A172 (cell line): Measurements from ENCODE around the gene RERE. TPM values are rescaled to one million over a fixed set of nuclear protein-coding genes. Genes with fewer than 3 reads are reported as not detected.
A peak's percentile ranks its signal among the peaks of the same experiment; 100 is the strongest.

ENCODE experiments used
- DNase-seq: peaks from one replicate; pipeline ENCODE4 v3.0.0-alpha.2; 2015; ENCODE audit warnings: low spot score
- total RNA-seq: library from RNA; depleted of rRNA; stranded (reverse); fragments of >200 nt; shearing (Covaris generic); gene quantifications from 2 replicates; pipeline ENCODE4 v1.2.3, GENCODE V29; 2014

Gene RERE
- total RNA-seq, 1 experiment from 2014 or later = 7.0 TPM

DNA sequence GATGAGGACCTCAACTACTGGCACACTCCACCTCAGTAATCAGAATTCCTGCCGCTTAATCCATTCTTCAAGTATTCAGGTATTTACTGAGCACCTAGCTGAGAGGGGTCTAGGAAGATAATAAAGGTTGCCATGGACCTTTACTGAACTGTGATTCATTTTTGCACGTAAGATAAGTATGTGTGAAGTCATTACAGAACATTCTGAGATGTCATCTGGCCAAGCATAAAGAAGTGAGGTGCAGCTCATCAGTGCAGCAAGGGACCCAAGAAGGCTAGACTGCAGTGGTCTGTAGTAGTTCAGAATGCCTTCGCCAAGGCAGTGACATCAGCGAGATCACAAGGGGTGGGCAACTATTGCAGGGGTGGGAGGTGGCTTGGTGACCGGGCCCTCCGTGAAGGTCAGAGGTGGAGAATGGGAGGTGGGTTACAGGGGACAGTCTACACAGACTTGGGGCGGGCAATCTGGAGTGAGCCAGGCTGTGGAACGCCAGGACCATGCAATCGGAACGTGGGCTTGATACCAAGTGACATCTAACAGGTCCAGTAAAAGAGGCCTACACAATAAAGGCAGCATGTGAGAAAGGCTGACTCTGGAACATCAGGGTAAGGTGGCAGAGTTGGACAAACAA is 392.2 kb downstream of the RERE start:
- no peak for DNase-seq

DNA sequence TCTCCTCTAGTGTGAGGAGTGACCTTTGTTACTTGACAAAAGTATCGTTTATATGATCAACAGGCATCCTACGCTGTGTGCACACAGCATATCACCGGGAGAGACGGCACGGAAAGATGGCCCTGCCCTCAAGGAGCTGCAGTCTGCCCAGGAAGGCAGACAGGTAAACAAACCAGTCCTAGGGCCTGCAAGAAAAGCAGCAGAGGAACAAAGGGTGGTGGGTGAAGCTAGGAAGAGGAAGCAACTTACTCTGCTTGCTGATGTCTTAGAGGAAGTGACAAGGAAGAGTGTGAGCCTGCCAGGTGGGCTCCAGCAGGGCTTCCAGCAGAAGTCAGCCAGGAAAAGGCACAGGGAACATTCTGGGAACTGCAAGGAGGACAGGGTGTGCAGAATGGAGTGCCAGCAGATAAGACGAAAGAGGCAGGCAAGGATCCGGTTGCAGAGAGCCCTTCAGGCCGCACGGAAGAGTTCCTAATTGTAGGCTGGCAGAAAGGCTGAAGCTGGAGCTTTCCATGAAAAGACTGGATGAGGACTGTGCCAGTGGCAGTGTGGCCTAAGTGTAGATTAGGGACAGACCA is 392.8 kb downstream of the RERE start:
- peak; percentile 38 for DNase-seq

DNA sequence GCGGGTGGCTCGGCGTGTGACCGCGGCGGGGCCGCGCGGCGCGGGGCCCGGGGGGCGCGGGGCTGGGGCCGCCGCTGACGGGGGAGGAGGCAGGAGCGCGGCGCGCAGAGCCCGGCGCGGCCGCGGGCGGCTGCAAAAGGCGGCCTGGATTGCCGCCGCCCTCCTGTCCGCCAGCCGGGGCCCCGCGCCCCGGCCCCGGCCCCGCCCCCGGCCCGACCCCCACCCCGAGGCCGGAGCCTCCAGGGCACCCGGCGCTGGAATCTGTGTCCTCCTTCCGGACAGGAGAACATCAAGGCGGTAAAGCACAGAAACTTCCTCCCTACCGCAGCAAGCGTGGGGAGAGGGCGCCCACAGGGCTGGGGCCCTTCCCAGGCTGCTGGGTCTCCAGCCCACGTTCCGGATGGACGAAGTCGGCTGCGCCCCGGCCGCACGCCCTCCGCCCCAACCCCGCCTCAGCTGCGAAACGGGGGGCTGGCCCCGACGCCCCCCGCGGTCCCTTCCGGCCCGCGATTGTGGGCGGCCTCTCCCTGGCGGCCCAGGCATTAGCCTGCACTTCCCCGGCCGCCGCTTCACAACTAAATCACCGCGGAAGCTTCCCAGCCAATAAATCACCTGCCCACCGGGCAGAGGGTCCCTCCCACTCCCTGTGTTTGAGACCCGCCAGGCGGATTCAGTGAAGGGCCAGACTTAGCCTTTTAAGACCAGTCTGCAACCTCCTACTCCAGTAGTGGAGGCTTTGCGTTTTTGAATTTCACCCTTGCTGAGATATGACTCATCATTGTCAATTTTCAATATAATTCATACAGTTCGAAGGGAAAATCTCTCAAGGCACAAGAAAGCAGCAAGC is 393.5 kb downstream of the RERE start:
- peak; percentile 33 for DNase-seq

DNA sequence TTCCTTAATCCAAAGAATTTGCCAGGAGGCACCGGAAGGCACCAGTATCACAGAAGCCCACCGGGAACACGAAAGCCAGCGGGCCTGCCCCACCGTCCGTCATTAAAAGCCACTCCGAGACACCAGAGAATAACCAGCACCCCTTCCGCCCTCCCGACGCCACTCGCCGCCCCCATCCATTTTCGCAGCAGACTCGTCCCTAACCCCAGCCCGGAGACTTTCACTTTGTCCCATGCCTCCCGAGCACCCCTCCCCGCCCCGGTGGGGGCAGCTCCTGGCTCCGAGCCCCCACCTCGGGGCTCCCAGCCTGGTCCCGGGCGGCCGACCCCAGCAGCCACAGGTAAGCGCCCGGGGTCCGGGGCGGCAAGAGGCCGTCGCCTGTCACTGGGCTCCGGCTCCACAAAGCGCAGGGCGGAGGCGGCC is 394.2 kb downstream of the RERE start:
- no peak for DNase-seq

DNA sequence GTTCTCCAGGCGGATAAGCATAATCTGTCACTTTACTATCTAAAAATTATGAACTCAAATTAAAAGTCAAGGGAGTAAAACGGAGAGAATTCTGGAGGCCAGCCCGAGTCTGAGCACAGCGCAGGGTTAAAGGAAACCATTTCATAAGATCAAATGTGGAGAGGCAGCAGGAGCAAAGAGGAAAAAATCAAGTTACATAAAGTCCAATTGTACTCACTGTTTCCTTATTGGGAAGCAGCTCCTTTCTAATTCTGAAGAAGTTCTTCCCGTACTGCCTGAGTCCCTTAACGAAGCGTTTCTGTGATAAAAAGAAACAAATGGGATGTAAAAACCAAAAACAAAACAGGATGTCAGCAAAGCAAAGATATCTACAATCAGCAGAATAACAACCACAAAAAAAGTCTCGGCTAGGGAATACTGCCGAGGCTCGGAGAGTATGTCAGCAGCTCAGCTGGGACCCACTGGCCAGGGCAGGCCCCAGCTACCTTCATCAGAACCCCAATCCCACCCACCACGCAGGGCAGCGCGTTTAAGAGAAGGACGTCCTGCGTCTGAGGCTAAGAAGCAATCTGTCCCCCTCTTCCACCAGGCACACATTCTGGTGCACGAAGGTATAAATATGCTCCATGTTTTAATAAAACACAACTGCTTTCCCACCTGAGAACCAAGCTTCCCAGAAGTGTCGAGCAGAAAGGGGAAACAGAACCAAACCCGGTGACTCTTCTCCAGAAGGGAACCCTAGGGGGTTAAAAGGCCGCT is 394.8 kb downstream of the RERE start:
- DNase-seq = no peak

DNA sequence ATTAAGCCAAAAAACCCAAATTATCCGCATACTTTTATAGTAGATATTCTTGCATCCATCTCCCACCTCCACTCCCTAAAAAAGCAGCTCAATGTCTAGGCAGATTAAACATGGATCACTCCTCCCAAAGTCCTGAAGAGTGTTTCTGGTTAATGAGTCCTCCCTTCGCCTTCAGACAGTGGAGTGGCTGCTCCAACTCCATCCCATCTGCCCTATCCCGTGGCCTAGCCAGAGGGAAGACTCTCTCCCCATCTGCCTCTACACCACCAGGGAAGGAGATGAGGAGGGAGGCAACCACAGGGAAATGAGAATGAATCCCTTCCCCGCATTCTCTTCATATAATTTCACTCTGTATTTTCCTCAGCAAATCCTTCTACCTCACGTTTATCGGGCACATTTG is 395.7 kb downstream of the RERE start:
- DNase-seq = no peak

DNA sequence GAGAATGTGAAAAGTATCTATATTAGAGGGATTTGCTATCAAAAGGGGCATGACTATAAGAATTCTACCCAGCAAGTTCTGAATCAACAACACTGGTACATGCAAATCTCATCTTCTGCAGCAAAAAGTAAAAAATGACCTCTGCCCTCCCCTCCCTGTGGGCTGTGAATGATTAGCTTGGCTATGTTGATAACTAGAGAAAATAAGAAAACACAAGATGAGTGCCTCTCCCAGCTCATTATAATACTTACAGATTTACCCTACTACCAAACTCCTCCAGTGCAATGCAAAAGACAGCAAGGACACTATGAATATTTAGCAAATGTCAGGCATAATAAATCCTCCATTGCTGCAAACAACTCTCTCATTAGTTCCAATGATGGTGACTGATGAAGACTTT is 397.1 kb downstream of the RERE start:
- DNase-seq = no peak

DNA sequence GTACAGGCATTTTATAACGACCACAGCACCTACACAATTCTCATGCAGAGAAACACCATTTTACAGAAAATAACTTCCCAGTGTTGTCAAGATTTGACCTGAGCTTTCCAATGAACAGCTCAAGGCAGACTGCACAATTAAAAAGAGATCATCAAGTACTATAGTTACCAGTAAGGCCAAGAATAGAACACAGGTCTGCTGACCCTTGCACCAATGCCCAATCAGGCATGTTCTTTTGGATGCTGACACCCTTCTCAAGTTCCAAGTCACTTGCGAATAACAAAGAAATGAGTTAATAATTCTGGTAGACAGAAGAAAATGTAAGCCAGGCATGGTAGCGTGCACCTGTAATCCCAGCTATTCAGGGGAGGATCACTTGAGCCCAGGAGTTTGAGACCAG is 397.6 kb downstream of the RERE start:
- DNase-seq = no peak

DNA sequence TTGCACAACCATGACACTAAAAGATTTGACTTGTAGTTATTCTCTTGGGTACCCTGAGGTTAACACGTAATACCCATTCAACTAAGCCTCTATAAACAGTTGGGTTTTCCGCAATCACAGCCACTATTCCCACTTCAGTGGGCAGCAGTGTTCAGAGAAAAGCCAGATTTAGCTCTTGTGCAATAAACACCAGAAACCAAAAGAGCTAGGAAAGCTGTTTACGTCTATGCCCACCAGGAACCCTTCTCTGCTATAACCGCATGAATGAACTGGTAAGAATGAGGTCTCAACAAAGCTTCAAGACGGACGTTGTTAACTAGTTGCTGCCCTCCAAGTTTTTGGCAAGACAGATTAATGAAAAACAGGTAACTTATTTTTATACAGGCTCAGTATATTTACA is 398.3 kb downstream of the RERE start:
- no peak for DNase-seq

DNA sequence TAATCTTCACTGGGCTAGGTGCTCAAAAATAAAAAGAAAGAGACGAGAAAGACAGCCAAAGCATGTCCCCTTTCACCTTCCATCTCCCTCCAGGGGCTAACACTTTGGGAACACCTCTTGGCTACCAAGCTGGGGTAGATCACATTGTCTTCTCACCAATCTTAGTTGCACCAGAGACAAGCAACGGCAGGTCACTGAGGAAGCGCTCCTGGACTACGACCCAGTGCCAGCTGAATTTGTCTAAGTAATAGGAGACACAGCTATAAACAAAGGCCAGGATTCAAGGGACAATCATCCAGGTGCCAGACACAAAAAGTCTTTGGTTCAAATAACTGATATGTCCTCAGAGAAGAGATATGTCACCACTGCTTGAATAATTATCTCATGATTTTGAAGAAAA is 399.1 kb downstream of the RERE start:
- DNase-seq = no peak

DNA sequence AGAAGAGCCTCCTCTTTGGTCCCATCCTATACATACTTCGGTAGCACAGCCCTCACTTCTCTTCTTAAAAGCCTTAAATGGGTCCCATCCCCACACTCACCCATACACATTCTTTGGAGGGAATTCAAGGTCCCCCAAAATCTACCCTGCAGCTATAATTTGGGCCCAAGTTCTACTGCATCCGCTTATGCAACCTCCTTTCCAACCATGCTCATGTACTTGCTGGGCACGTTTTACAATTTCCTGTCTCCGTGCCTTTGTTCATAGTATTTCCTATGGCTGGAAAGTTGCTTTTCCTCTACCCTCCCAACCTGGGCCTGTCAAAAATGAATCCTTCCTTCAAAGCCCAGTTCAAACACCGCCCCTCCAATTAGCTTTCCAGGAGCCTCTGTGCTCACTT is 399.8 kb downstream of the RERE start:
- DNase-seq = no peak

DNA sequence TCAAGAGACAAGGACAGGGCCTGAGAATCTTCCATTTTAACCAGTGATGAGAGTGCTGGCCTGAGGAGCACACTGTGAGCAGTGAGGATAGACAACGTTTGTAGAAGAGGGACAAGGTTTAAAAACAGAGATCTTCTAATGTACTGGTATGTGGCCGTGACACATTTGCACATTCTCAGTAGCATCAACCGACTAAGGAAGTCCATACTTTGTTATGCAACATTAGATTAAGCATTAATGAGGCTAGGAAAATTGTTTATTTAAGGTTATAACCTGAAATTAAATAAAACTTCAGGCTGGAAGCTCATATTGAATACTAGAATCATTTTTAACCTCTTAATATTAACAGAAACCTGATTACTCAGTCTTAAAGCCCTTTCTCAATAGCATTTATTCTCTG is 400.6 kb downstream of the RERE start:
- no peak for DNase-seq

DNA sequence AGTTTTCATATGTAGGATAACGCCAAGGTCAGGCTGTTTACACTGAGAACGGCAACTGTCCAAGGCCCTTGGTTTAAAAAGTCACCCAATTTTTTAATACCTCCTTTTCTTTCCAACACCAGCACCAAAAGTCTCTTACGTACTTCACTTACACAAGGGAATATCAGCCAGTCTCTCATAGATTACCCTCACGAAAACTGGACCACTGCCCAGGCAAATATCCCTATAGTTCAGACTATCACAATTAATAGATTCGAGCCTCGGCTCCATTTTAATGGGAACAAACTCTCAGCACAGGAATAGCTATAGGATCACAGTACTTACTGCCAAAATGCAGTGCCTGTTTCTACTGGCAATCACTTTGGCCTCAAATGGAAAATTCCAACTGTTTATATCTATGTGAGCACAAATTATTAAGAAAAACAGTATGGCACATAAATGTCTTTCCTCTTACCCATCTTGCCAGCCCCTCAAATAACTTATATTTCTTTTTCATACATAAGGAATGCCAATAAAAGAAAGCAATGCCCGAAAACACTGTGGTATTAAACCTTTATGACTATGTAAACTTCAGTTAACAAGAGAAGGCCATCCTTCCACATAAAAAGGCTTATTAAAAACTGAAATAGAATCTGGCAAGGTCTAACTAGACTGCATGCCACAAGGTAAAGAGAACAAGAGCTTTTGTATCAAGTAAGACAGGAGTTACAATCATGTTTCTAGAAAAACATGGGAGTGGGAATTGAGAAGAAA is 401.7 kb downstream of the RERE start:
- DNase-seq = no peak

DNA sequence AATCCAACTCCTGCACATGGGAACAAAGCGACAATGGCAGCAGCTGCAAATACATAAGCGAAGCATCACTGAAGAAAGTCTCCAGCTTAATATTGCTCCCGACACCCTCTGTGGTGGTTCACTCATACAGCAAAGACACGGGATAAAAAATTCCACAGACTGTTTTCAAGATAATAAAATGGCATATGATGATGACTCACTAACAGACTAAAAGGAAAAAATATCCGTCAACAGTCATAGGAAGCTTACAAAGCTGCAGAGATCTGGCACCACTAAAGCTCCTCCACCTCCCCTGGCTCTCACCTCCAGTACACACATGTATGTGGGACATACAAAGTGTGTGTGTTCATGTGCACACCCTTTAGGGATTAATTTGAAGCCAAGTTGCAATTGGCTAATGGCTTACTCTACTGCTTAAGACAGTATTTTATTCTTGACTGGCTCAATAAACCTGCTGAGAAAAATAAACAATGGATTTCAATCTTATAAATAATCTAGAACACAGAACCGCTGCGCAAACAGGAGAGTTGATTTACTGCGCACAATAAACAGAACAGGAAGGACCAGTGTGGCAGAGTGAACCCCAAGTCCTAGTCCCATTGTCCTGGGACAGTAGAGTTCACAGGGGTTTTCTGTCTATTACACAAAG is 405.1 kb downstream of the RERE start:
- peak; percentile 81 for DNase-seq

DNA sequence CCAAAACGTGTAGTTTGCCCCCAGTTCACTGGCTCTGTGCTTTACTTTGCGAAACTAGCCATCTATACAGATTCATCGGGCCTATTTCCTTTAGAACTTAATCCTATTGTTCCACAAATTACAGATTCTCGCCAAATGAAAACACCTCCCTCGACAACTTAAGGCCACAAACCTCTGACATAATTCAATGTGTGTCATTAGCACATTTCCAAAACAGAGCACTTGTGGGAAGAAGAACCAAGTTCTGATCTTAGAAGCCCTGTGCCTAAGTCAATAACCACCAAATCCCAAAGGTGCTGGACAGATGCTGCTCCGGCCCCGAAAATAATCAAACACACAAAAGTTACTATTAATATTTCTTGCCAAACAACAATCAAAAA is 405.6 kb downstream of the RERE start:
- DNase-seq = no peak

DNA sequence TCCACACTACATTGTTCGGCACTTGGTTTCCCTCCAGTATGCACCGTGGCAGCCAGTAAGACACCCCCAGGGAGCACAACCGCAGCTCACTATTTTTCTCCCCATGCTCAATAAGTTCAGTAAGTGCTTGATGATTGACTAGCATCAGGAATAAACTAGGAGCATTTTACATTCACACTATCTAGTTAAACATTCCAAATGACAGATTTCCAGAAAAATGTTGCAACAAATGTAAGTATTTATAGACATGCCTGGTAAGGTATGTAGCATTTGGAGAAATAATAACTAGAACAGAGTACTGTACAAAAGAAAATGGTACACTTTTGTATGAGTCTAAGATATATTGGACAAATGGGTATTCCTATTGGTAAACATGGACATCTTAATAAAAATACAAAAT is 406.6 kb downstream of the RERE start:
- DNase-seq = no peak

DNA sequence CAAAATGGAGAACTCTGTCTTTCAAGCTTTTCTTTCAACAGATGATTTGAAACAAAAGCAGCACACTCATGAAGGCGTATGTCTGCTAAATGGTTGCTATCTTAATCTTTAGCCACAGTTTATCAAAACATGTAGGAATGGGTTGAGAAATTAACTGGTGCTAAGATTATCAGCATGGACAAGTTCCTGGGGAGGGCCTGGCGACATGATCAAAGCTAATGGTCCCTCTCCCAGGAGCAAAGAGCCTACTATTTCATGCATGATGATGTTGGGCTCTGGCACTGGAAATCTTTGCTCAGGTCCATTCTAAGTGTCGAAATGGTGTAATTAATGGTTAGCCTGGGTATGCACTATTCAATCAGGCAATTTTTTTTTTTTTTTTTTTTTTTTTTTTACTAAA is 407.8 kb downstream of the RERE start:
- DNase-seq = no peak

DNA sequence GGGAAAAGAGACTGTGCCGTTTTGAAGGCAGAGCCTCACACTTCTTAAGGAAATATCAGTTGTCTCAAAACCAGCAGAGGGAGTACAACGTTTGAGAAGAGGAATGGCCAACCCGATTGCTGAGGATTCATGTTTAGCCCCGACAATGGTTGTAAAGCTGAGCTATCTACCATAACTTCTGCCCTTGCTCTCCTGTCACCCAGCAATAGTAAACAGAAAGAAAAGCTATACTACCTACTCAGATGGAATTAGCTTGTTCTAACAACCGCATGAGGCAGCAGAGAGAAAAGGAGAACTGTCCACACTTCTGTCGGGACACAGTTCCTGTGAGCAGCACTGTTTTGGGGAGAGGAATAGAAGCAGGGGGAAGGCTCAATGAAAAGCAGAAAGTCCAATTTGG is 408.3 kb downstream of the RERE start:
- peak; percentile 38 for DNase-seq

DNA sequence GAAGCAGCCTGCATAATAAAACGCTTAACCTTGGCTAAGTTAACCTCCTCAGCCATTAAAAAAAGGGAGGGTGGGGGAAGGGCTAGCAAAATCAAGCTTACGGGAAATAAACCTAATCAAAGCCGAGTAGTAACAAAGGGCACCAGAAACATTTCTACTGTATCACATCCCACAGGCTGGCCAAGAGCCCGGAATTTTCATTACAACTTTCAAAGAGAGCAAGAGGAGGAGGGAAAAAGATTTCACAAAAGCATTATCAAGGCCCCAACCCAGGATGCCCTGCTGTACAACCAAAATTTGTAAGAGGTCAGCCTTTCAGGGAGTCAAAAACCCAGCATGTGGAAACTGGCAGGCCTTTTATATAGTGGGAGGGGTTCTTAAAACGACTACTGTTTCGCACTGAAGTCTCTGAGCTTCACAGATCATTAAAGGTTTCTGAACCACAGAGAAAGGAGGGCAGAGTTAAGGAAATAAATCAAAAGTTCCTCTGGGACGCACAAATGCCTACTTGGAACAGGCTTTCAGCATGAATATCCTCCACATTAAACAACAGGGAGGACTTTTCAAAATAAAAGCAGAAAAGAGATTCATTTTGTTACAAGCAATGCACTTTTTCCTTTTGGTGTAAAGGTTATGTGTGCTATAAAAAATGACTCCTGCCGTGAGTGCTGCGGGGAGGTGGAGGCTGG is 409.1 kb downstream of the RERE start:
- DNase-seq = peak; percentile 16

DNA sequence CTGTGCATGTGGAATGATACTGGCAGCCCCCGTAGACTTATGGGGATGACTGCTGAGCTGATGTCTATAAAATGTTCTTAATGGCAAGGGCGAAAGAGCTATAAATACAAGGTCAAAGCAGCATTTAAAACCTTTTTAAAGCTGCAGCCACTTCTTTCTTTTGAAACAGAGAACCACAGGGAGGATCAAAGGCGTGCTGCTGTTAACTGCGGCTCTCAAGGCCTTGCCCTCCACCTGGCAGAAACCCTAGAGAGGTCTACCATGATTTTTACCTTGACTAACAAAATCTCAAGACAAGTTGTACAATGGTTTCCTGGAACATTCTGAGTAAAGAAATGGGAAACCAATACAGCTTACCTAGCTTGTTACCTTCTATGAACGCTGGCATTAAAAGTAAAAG is 409.8 kb downstream of the RERE start:
- DNase-seq = no peak

DNA sequence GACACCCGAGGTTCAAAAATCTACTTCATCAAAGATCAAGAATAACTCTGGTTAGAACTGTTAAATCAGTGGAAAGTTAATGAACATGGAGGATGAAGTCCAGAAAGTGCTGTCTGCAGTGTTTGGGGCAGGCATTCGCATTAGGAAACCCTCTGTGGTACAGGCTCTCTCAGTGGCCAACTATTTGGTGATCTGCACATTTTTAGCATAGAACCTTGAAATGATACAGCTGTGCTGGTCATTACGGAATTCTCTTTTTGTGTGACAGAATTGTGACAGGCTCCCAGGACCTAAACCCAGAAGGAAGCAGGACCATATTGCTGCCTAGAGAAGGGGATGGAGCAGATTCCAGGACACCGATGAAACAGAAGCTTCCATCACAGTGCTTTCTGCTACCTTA is 410.5 kb downstream of the RERE start:
- no peak for DNase-seq
